GM12873 (cell line): ENCODE data around the gene EPX.
A peak's percentile ranks its signal among the peaks of the same experiment; 100 is the strongest.

Experiments used
- TF ChIP-seq, protein P1 (sequence below): IDR thresholded peaks from 2 replicates; pipeline ENCODE4 v1.5.1; 2012; ENCODE audit warnings: low read depth, mild to moderate bottlenecking, moderate library complexity, low read length, control low read depth; ENCODE audit not compliant: insufficient read depth; ENCODE audit errors: missing control alignments

The EPX gene

DNA sequence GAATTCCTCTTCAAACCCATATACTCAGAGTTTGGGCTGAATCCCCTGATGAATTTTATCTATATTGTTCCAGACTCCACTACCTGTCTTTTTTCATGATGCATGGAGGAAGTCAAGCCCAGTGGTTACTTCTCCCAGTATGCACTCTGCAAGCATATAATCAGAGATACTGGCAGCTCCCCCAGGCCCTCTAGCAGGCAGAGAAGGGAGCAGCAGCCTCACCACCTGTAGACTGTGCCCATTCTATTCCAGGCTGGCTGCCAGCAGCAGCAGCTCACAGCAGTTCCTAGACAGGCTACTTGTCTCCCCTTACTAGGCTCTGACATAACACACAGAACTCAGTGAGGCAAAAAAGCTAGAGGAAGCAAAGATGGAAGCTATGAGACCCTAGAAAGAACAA, 23.2 kb downstream of the EPX start:
- TF ChIP-seq, protein P1, sequence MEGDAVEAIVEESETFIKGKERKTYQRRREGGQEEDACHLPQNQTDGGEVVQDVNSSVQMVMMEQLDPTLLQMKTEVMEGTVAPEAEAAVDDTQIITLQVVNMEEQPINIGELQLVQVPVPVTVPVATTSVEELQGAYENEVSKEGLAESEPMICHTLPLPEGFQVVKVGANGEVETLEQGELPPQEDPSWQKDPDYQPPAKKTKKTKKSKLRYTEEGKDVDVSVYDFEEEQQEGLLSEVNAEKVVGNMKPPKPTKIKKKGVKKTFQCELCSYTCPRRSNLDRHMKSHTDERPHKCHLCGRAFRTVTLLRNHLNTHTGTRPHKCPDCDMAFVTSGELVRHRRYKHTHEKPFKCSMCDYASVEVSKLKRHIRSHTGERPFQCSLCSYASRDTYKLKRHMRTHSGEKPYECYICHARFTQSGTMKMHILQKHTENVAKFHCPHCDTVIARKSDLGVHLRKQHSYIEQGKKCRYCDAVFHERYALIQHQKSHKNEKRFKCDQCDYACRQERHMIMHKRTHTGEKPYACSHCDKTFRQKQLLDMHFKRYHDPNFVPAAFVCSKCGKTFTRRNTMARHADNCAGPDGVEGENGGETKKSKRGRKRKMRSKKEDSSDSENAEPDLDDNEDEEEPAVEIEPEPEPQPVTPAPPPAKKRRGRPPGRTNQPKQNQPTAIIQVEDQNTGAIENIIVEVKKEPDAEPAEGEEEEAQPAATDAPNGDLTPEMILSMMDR = peak; percentile 23

DNA sequence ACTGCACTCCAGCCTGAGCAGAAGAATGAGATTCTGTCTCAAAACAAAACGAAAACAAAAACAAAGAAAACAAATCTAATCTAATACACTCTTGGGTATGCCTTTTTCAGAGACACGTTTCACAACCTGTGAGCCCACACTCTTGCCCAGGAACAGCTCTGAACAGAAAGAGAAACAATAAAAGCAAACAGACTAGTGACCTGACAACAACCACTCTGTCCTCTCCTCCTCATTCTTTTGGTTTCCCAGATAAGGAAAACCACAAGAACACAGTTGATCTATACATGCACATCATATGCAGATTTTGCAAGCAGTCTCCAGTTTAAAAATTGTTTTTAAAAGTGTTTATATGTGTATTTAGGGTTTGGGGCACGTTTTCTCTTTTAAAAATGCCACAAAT, 25.2 kb downstream of the EPX start:
- TF ChIP-seq, protein P1 = no peak

DNA sequence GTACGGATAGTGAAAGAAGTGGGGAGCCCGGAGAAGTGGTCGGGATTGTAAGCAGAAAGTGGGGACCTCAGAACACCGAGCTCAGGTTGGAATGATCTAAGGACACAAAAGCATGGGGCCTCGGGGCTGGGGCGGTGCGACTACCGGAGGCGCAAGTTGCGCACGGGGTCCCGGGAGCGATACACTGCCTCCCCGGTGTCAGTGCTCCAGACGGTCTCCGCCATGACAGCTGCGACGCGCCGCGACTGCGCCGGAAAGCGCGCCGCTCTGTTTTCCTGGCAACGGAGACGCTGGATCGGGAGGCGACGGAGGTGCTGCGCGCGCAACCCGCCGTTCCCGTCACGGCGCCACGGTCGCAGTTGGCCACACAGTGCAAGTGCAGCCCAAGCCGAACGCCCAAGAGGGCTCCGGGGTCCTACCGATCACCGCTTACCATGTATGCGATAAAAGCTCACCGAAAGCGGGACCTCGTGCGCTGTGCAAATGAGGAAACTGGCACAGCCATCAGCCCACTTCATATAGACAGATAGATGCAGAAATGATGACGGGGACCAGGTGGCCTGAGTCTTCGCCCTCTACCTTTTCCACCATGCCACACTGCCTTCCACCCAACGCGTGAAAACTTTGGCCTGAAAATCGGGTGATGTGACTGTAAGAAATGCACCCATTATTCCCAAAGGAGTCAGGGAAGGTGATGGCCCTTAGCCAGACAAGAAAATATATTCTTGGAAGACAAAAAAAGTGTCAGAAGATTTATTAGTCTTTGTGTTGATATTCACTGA, 26.7 kb downstream of the EPX start, which contains the start of gene MKS1:
Gene MKS1, minus strand, starts transcription at position 249 of the 782 bp plus-strand sequence. Its CDS starts 25 bp downstream, at position 224.
- TF ChIP-seq, protein P1 = peak; percentile 79

DNA sequence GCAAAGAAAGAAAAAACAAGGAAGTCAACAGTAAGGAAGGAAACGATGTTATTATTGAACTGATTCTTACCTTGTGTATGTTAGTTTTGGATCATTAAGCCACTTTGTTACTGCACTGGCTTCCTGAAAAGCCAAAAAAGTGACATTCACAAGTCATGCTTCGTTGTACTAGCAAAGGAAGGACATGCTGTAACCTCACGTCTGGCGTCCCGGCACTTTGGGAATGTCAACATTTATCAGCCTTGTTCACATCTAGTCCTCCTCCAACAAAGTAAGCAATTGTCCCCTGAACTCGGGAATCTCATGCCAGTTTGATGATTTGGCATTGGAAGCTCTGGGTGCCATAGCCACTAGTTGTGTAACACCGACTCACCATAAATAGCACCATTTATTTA, 27.3 kb downstream of the EPX start:
- TF ChIP-seq, protein P1 = no peak

DNA sequence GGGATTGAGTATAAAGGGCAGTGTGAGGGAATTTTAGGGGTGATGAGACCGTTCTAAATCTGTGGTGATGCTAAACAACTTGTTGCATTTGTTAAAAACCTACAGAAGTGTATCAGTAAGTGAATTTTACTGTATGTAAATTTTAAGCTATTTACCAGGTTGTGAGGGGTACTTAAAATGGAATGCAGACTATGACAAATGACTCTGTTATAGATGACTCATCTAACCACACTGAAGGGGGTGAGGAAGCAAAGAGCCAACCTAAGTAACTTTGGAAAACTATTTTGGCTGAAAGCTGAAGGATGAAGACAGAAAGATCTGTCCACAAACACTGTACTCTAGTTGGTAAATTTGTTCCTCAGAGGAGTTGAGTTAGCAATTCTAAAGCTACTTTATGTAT, 31.8 kb downstream of the EPX start:
- TF ChIP-seq, protein P1 = no peak

DNA sequence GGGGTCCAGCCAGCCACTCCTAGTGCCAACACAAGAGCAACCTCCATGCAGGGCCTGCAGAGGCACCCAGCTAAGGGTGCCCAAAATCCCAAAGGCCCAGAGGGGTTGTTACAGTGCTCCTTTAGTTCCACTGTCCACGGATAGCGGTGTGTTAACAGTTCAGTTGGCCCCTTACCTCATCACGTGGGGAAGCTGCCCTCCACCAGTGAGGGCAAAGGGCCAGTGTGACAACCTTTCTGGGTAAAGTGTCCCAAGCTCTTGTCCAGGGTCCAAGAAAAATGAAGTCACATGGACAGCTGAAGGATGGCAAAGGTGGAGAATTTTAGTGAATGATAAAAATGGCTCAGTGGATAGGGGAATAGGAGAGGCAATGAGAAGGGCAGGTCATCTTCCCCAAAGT, 35.2 kb downstream of the EPX start:
- TF ChIP-seq, protein P1 = no peak

DNA sequence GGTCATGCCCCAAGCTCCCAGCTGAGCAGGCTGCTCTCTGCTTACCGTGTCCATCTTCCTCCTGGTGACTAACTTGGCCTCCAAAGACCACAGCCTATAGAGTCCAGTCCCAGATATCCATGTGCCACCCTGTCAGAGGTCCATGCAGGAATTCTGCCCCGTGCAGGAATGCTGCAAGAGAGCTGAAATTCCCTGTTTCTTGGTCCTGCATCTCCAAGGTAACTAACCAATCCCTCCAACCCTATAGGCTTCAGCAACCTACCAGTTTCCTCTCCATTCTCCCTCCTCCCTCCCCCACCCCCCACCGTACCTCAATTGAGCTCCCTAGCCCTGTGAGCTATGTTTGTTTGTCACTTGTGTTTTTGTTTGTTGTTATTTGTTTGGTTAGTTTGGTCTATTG, 36.2 kb downstream of the EPX start:
- TF ChIP-seq, protein P1 = no peak
